Activated naive CD4-positive, alpha-beta T cell treated with anti-CD3 and anti-CD28 coated beads for 36 hours (primary cell): ENCODE results near the gene KRTAP13-1. TPM values are rescaled to one million over a fixed set of nuclear protein-coding genes. Genes with fewer than 3 reads are reported as not detected.

ENCODE experiments used
- CTCF ChIA-PET: fragments of 350-600 bp; sonication (Branson Sonifier 250); formaldehyde crosslinking; loops from one replicate; lab custom pipeline; 2021; ENCODE audit warnings: antibody characterized with exemption; lab: Charles Lee
- DNase-seq: peaks from one replicate; pipeline ENCODE4 v3.0.0-alpha.2; 2020
- H3K27ac Mint-ChIP-seq: one replicate; pipeline ENCODE4 v1.8.0; 2021; ENCODE audit warnings: mild to moderate bottlenecking, mixed read lengths
- H3K27me3 Mint-ChIP-seq: one replicate; pipeline ENCODE4 v1.8.0; 2021; ENCODE audit warnings: low read depth, mixed read lengths
- H3K36me3 Mint-ChIP-seq: one replicate; pipeline ENCODE4 v1.8.0; 2021; ENCODE audit warnings: low read depth, mixed read lengths
- H3K4me1 Mint-ChIP-seq: one replicate; pipeline ENCODE4 v1.8.0; 2021; ENCODE audit warnings: low read depth, mixed read lengths
- H3K4me3 Mint-ChIP-seq: one replicate; pipeline ENCODE4 v1.8.0; 2021; ENCODE audit warnings: mild to moderate bottlenecking, moderate library complexity, mixed read lengths
- H3K9me3 Mint-ChIP-seq: one replicate; pipeline ENCODE4 v1.8.0; 2021; ENCODE audit warnings: mixed read lengths
- intact Hi-C: fragments of 100-400 bp; cut with micrococcal nuclease; formaldehyde crosslinking; loops from one replicate; pipeline ENCODE4 v1.15.1; 2023
- total RNA-seq, 2 experiments: library from RNA; stranded (reverse); gene quantifications; one replicate each; pipeline ENCODE4 v1.2.3, GENCODE V29; 2021

The KRTAP13-1 gene
- total RNA-seq, result not detected

- no peak for DNase-seq
- intact Hi-C loops, result no loop called here
- Mint-ChIP-seq H3K4me3 (no peak within 1 kb of the TSS), H3K36me3 (no peaks in the 10 kb centered on the region), H3K9me3 (no peaks in the 10 kb centered on the region), H3K27me3 (peaks cover 4% of the 10 kb centered on the region), H3K4me1 (no peaks in the 10 kb centered on the region), H3K27ac (no peak within 1 kb of the TSS)
- CTCF ChIA-PET, result no interaction called here
Observed at GRCh38 chr21:30395731-30396130, at the start of gene KRTAP13-1. TSS of gene KRTAP13-1 (plus strand) at chr21:30396031. CDS start at chr21:30396087, 56 bp downstream.

- Mint-ChIP-seq H3K27me3 (peaks cover 5% of the 10 kb centered on the region), H3K4me3 (no peak within 1 kb of the TSS), H3K36me3 (no peaks in the 10 kb centered on the region), H3K9me3 (no peaks in the 10 kb centered on the region), H3K4me1 (no peaks in the 10 kb centered on the region), H3K27ac (no peak within 1 kb of the TSS)
- intact Hi-C loops, result no loop called here
- no peak for DNase-seq
- CTCF ChIA-PET, result no interaction called here
Observed at GRCh38 chr21:30348506-30348905, 47.3 kb upstream of the KRTAP13-1 start, which contains the start of gene KRTAP23-1. TSS of gene KRTAP23-1 (minus strand) at chr21:30348606. CDS start at chr21:30348606, 0 bp downstream.

GRCh38 chr21:30349572-30349971 lies 46.3 kb upstream of the KRTAP13-1 start:
- H3K4me3 Mint-ChIP-seq, result no peak overlapping the region
- intact Hi-C loops, result no loop called here
- H3K27ac Mint-ChIP-seq, result no peak overlapping the region
- peaks cover 3% of the 10 kb centered on the region for H3K27me3 Mint-ChIP-seq
- CTCF ChIA-PET, result no interaction called here
- no peaks in the 10 kb centered on the region for H3K36me3 Mint-ChIP-seq
- no peak for DNase-seq
- H3K9me3 Mint-ChIP-seq, result no peaks in the 10 kb centered on the region
- no peaks in the 10 kb centered on the region for H3K4me1 Mint-ChIP-seq

GRCh38 chr21:30351534-30351933 lies 44.3 kb upstream of the KRTAP13-1 start:
- no peak for DNase-seq
- H3K36me3 Mint-ChIP-seq, result no peaks in the 10 kb centered on the region
- H3K27ac Mint-ChIP-seq, result no peak overlapping the region
- H3K27me3 Mint-ChIP-seq, result peaks cover 6% of the 10 kb centered on the region
- intact Hi-C loops, result no loop called here
- H3K4me3 Mint-ChIP-seq, result no peak overlapping the region
- H3K9me3 Mint-ChIP-seq, result no peaks in the 10 kb centered on the region
- no peaks in the 10 kb centered on the region for H3K4me1 Mint-ChIP-seq
- CTCF ChIA-PET, result no interaction called here

- no peak overlapping the region for H3K4me3 Mint-ChIP-seq
- H3K36me3 Mint-ChIP-seq, result no peaks in the 10 kb centered on the region
- H3K27me3 Mint-ChIP-seq, result peaks cover 6% of the 10 kb centered on the region
- H3K9me3 Mint-ChIP-seq, result no peaks in the 10 kb centered on the region
- DNase-seq, result no peak
- H3K27ac Mint-ChIP-seq, result no peak overlapping the region
- intact Hi-C loops, result no loop called here
- CTCF ChIA-PET, result interaction anchor here (1.4 kb wide), 1 partner anchor 13 kb away, joined by 3 read pairs; no protein-coding TSS in a partner anchor
- no peaks in the 10 kb centered on the region for H3K4me1 Mint-ChIP-seq
Observed at GRCh38 chr21:30354308-30355005, 41.4 kb upstream of the KRTAP13-1 start.

- CTCF ChIA-PET, result interaction anchor here (0.7 kb wide), 1 partner anchor 553 kb away, joined by 4 read pairs; no protein-coding TSS in a partner anchor
- Mint-ChIP-seq H3K36me3 (no peaks in the 10 kb centered on the region), H3K27ac (no peak overlapping the region), H3K4me1 (no peaks in the 10 kb centered on the region), H3K9me3 (no peaks in the 10 kb centered on the region), H3K4me3 (no peak overlapping the region), H3K27me3 (peaks cover 6% of the 10 kb centered on the region)
- DNase-seq, result no peak
- intact Hi-C loops, result no loop called here
Observed at GRCh38 chr21:30355906-30356305, 39.9 kb upstream of the KRTAP13-1 start.

- intact Hi-C loops, result no loop called here
- CTCF ChIA-PET, result no interaction called here
- no peak for DNase-seq
- Mint-ChIP-seq H3K4me3 (no peak within 1 kb of the TSS), H3K4me1 (no peaks in the 10 kb centered on the region), H3K27ac (no peak within 1 kb of the TSS), H3K27me3 (peaks cover 4% of the 10 kb centered on the region), H3K9me3 (peaks cover 2% of the 10 kb centered on the region), H3K36me3 (no peaks in the 10 kb centered on the region)
Observed at GRCh38 chr21:30372139-30372770, 23.6 kb upstream of the KRTAP13-1 start, which contains the start of gene KRTAP13-2. TSS of gene KRTAP13-2 (minus strand) at chr21:30372271. CDS start at chr21:30372213, 58 bp downstream.

GRCh38 chr21:30382201-30382600 lies 13.6 kb upstream of the KRTAP13-1 start:
- no peaks in the 10 kb centered on the region for H3K36me3 Mint-ChIP-seq
- no peak overlapping the region for H3K4me3 Mint-ChIP-seq
- no peak overlapping the region for H3K27ac Mint-ChIP-seq
- intact Hi-C loops, result no loop called here
- no peaks in the 10 kb centered on the region for H3K9me3 Mint-ChIP-seq
- H3K4me1 Mint-ChIP-seq, result no peaks in the 10 kb centered on the region
- CTCF ChIA-PET, result no interaction called here
- H3K27me3 Mint-ChIP-seq, result peaks cover 9% of the 10 kb centered on the region
- DNase-seq, result no peak

- Mint-ChIP-seq H3K4me1 (no peaks in the 10 kb centered on the region), H3K9me3 (peaks cover 3% of the 10 kb centered on the region), H3K36me3 (no peaks in the 10 kb centered on the region), H3K4me3 (no peak overlapping the region), H3K27me3 (no peaks in the 10 kb centered on the region), H3K27ac (no peak overlapping the region)
- CTCF ChIA-PET, result no interaction called here
- DNase-seq, result no peak
- intact Hi-C loops, result no loop called here
Observed at GRCh38 chr21:30391492-30392025, 4.3 kb upstream of the KRTAP13-1 start.

- H3K27ac Mint-ChIP-seq, result no peak overlapping the region
- CTCF ChIA-PET, result interaction anchor here (0.6 to 0.9 kb wide), 2 partner anchors 25 to 738 kb away, joined by 3 to 4 read pairs; no protein-coding TSS in a partner anchor
- H3K9me3 Mint-ChIP-seq, result peaks cover 8% of the 10 kb centered on the region
- no peak overlapping the region for H3K4me3 Mint-ChIP-seq
- DNase-seq, result peak; percentile 23
- H3K36me3 Mint-ChIP-seq, result no peaks in the 10 kb centered on the region
- H3K4me1 Mint-ChIP-seq, result no peaks in the 10 kb centered on the region
- intact Hi-C loops, result no loop called here
- peaks cover 12% of the 10 kb centered on the region for H3K27me3 Mint-ChIP-seq
Observed at GRCh38 chr21:30408782-30409494, 13.1 kb downstream of the KRTAP13-1 start.

GRCh38 chr21:30415993-30416392 lies 20.2 kb downstream of the KRTAP13-1 start:
- DNase-seq, result no peak

GRCh38 chr21:30425826-30426225 lies 30.0 kb downstream of the KRTAP13-1 start, which contains the start of gene KRTAP13-3:
TSS of gene KRTAP13-3 (minus strand) at chr21:30425926. CDS start at chr21:30425912, 14 bp downstream.
- Mint-ChIP-seq H3K27ac (no peak within 1 kb of the TSS), H3K36me3 (no peaks in the 10 kb centered on the region), H3K9me3 (peaks cover 2% of the 10 kb centered on the region), H3K4me3 (no peak within 1 kb of the TSS), H3K27me3 (no peaks in the 10 kb centered on the region), H3K4me1 (no peaks in the 10 kb centered on the region)
- intact Hi-C loops, result no loop called here
- CTCF ChIA-PET, result no interaction called here
- DNase-seq, result no peak

More at GRCh38 chr21:30415993-30416392, 20.2 kb downstream of the KRTAP13-1 start:
- Mint-ChIP-seq H3K36me3 (no peaks in the 10 kb centered on the region), H3K4me1 (no peaks in the 10 kb centered on the region), H3K9me3 (peaks cover 6% of the 10 kb centered on the region), H3K27ac (no peak overlapping the region), H3K4me3 (no peak overlapping the region), H3K27me3 (peaks cover 4% of the 10 kb centered on the region)
- CTCF ChIA-PET, result no interaction called here
- intact Hi-C loops, result no loop called here
